H9 (cell line): Measurements from ENCODE around the gene MAD1L1. TPM values are rescaled to one million over a fixed set of nuclear protein-coding genes. Genes with fewer than 3 reads are reported as not detected.

Experiments
- DNase-seq: peaks from one replicate; pipeline ENCODE4 v3.0.0-alpha.2; 2017
- H2AFZ ChIP-seq: one replicate; pipeline ENCODE4 v1.6.1; 2013; ENCODE audit warnings: mild to moderate bottlenecking, low read length, control low read depth, moderate library complexity
- H2AK5ac ChIP-seq: 2 replicates; pipeline ENCODE4 v1.6.1; 2013; ENCODE audit warnings: low read length, control low read depth, mixed read lengths; ENCODE audit not compliant: insufficient read length
- H2BK120ac ChIP-seq: one replicate; pipeline ENCODE4 v1.6.1; 2013; ENCODE audit warnings: low read depth, mild to moderate bottlenecking, low read length, control low read depth, inconsistent platforms; ENCODE audit not compliant: poor library complexity, severe bottlenecking
- H2BK12ac ChIP-seq: 2 replicates; pipeline ENCODE4 v1.6.1; 2013; ENCODE audit warnings: low read length, control low read depth, mixed read lengths, low read depth; ENCODE audit not compliant: insufficient read length
- H2BK15ac ChIP-seq: 2 replicates; pipeline ENCODE4 v1.6.1; 2013; ENCODE audit warnings: low read depth, low read length, control low read depth
- H2BK20ac ChIP-seq: one replicate; pipeline ENCODE4 v1.6.1; 2013; ENCODE audit warnings: low read depth, mild to moderate bottlenecking, low read length, control low read depth, inconsistent platforms; ENCODE audit not compliant: poor library complexity, severe bottlenecking
- H2BK5ac ChIP-seq: 2 replicates; pipeline ENCODE4 v1.6.1; 2013; ENCODE audit warnings: low read length, control low read depth, mixed read lengths; ENCODE audit not compliant: insufficient read length
- H3K14ac ChIP-seq: 2 replicates; pipeline ENCODE4 v1.6.1; 2013; ENCODE audit warnings: low read length, control low read depth; ENCODE audit not compliant: insufficient read depth
- H3K18ac ChIP-seq: 2 replicates; pipeline ENCODE4 v1.6.1; 2013; ENCODE audit warnings: low read depth, mild to moderate bottlenecking, mixed read lengths, low read length, control low read depth; ENCODE audit not compliant: insufficient read length
- H3K23ac ChIP-seq: 2 replicates; pipeline ENCODE4 v1.6.1; 2013; ENCODE audit warnings: low read length, control low read depth, mixed read lengths, low read depth; ENCODE audit not compliant: insufficient read length
- H3K23me2 ChIP-seq: 2 replicates; pipeline ENCODE4 v1.6.1; 2013; ENCODE audit warnings: low read depth, mild to moderate bottlenecking, mixed read lengths, low read length, control low read depth; ENCODE audit not compliant: insufficient read length, poor library complexity, severe bottlenecking
- H3K27ac ChIP-seq: 2 replicates; pipeline ENCODE4 v1.5.1; 2013; ENCODE audit warnings: low read length, control low read depth, mixed read lengths, low read depth; ENCODE audit not compliant: insufficient read length
- H3K27me3 ChIP-seq: 2 replicates; pipeline ENCODE4 v1.6.1; 2013; ENCODE audit warnings: low read length, control low read depth, inconsistent platforms; ENCODE audit not compliant: insufficient read depth
- H3K4ac ChIP-seq: 2 replicates; pipeline ENCODE4 v1.6.1; 2013; ENCODE audit warnings: low read depth, mild to moderate bottlenecking, control low read depth, inconsistent platforms, low read length, moderate library complexity
- H3K4me1 ChIP-seq: 2 replicates; pipeline ENCODE4 v1.6.1; 2013; ENCODE audit warnings: low read length, control low read depth, inconsistent platforms; ENCODE audit not compliant: insufficient read depth
- H3K4me2 ChIP-seq: 2 replicates; pipeline ENCODE4 v1.6.1; 2013; ENCODE audit warnings: low read length, control low read depth, mixed read lengths; ENCODE audit not compliant: insufficient read length, insufficient read depth
- H3K56ac ChIP-seq: 2 replicates; pipeline ENCODE4 v1.6.1; 2013; ENCODE audit warnings: low read depth, mild to moderate bottlenecking, mixed read lengths, low read length, control low read depth; ENCODE audit not compliant: insufficient read length
- H3K79me1 ChIP-seq: 2 replicates; pipeline ENCODE4 v1.6.1; 2013; ENCODE audit warnings: low read depth, mild to moderate bottlenecking, moderate library complexity, low read length, control low read depth, inconsistent platforms; ENCODE audit not compliant: insufficient read depth, poor library complexity, severe bottlenecking
- H3K79me2 ChIP-seq: 2 replicates; pipeline ENCODE4 v1.6.1; 2013; ENCODE audit warnings: low read length, control low read depth, inconsistent platforms; ENCODE audit not compliant: insufficient read depth
- H3K9ac ChIP-seq: 2 replicates; pipeline ENCODE4 v1.6.1; 2013; ENCODE audit warnings: low read length, control low read depth, mixed read lengths; ENCODE audit not compliant: insufficient read length; ENCODE audit errors: extremely low read depth
- H3K9me3 ChIP-seq: one replicate; pipeline ENCODE4 v1.6.1; 2013; ENCODE audit warnings: low read depth, low read length, inconsistent platforms; ENCODE audit not compliant: control insufficient read depth
- H3T11ph ChIP-seq: one replicate; pipeline ENCODE4 v1.6.1; 2013; ENCODE audit warnings: mild to moderate bottlenecking, low read length, control low read depth, inconsistent platforms
- H4K20me1 ChIP-seq: one replicate; pipeline ENCODE4 v1.6.1; 2013; ENCODE audit not compliant: control insufficient read depth, insufficient read length, insufficient read depth
- H4K5ac ChIP-seq: 2 replicates; pipeline ENCODE4 v1.6.1; 2013; ENCODE audit warnings: low read depth, mild to moderate bottlenecking, mixed read lengths, low read length, control low read depth; ENCODE audit not compliant: insufficient read length
- H4K8ac ChIP-seq: replicated peaks from 2 replicates; pipeline ENCODE4 v1.6.1; 2013; ENCODE audit warnings: low read length, control low read depth, mixed read lengths, low read depth; ENCODE audit not compliant: insufficient read length
- H4K91ac ChIP-seq: 2 replicates; pipeline ENCODE4 v1.6.1; 2013; ENCODE audit warnings: low read depth, mild to moderate bottlenecking, moderate library complexity, mixed read lengths, low read length, control low read depth; ENCODE audit not compliant: insufficient read length
- H3K27ac Mint-ChIP-seq, 3 experiments: 2 replicates in 2 of 3; 3 replicates in 1 of 3; pipeline ENCODE4 v1.8.0; 2020 to 2021; ENCODE audit warnings: mixed read lengths in 3 of 3, mild to moderate bottlenecking in 1 of 3, moderate library complexity in 1 of 3
- H3K27me3 Mint-ChIP-seq: 2 replicates; pipeline ENCODE4 v1.8.0; 2021; ENCODE audit warnings: low read depth, mild to moderate bottlenecking, moderate library complexity, mixed read lengths
- H3K36me3 Mint-ChIP-seq, 3 experiments: 2 replicates in 2 of 3; 3 replicates in 1 of 3; pipeline ENCODE4 v1.8.0; 2020 to 2021; ENCODE audit warnings: low read depth in 3 of 3, mixed read lengths in 3 of 3; ENCODE audit not compliant: insufficient read depth in 1 of 3
- H3K4me1 Mint-ChIP-seq, 2 experiments: 2 replicates each; pipeline ENCODE4 v1.8.0; 2020; ENCODE audit warnings: mixed read lengths in 2 of 2
- H3K4me3 Mint-ChIP-seq, 2 experiments: 2 replicates in 1 of 2; 3 replicates in 1 of 2; pipeline ENCODE4 v1.8.0; 2020 to 2021; ENCODE audit warnings: mild to moderate bottlenecking in 2 of 2, mixed read lengths in 2 of 2, moderate library complexity in 1 of 2
- H3K9me3 Mint-ChIP-seq, 2 experiments: 2 replicates in 1 of 2; 3 replicates in 1 of 2; pipeline ENCODE4 v1.8.0; 2020; ENCODE audit warnings: mild to moderate bottlenecking in 2 of 2, mixed read lengths in 2 of 2, moderate library complexity in 1 of 2
- WGBS: extraction: QIAGEN DNeasy Blood & Tissue Kit; methylation state at CpG from one replicate; pipeline ENCODE4 v1.1.7; 2013; ENCODE audit warnings: missing lambda C conversion rate, low lambda C conversion rate, mixed read lengths; ENCODE audit not compliant: insufficient read length; ENCODE audit errors: extremely low coverage; 5-methylcytosine and 5-hydroxymethylcytosine counted together
- total RNA-seq: library from RNA; stranded (reverse); gene quantifications from 2 replicates; pipeline ENCODE4 v1.2.1, GENCODE V29; 2021
- TF ChIP-seq, protein P1 (sequence below): fragments of 200-600 bp; sonication (generic); conservative IDR thresholded peaks from 3 replicates; pipeline ENCODE4 v1.8.0; 2021; ENCODE audit warnings: antibody characterized with exemption, mild to moderate bottlenecking

Gene MAD1L1
- total RNA-seq, 1 experiment from 2014 or later: 39.0 TPM

DNA sequence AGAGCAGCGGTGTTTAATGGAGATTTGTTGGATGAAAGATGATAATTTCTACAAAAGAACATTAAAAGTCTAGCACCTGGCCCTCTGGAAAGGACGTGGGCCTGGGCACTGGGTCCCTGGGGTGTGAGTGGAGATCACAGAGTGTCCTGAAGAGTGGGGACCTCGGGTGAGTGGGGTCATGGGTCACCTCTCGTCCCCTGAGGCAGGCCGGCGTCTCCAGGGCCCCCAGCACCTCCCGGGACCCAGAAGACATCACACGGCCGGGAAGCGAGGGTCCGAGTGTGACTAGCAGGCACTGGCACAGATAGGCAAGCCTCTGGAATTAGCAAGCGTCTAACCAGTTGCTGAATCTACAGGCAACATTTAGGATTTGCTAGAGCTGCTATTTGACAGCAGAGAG is 257.2 kb downstream of the MAD1L1 start:
- H3K4me1 ChIP-seq: no peaks in the 10 kb centered on the region
- H3K9ac ChIP-seq: no peak overlapping the region
- H2AFZ ChIP-seq: no peak overlapping the region
- H3K79me1 ChIP-seq: no peaks in the 10 kb centered on the region
- H2AK5ac ChIP-seq: no peak overlapping the region
- H3K4me1 Mint-ChIP-seq: peaks cover 2 to 5% of the 10 kb centered on the region in 2 experiments; a peak in 2 of 4 replicates
- no peak overlapping the region for H3T11ph ChIP-seq
- H4K8ac ChIP-seq: no peak overlapping the region
- peaks cover 24 to 37% (median 28%) of the 10 kb centered on the region in 3 experiments for H3K36me3 Mint-ChIP-seq
- H3K4me2 ChIP-seq: no peak overlapping the region
- no CpG with 5 or more reads among the region's 12 CpGs for WGBS
- H3K23me2 ChIP-seq: no peaks in the 10 kb centered on the region
- no peak overlapping the region for H3K18ac ChIP-seq
- H3K56ac ChIP-seq: no peak overlapping the region
- no peak for DNase-seq
- TF ChIP-seq, protein P1, sequence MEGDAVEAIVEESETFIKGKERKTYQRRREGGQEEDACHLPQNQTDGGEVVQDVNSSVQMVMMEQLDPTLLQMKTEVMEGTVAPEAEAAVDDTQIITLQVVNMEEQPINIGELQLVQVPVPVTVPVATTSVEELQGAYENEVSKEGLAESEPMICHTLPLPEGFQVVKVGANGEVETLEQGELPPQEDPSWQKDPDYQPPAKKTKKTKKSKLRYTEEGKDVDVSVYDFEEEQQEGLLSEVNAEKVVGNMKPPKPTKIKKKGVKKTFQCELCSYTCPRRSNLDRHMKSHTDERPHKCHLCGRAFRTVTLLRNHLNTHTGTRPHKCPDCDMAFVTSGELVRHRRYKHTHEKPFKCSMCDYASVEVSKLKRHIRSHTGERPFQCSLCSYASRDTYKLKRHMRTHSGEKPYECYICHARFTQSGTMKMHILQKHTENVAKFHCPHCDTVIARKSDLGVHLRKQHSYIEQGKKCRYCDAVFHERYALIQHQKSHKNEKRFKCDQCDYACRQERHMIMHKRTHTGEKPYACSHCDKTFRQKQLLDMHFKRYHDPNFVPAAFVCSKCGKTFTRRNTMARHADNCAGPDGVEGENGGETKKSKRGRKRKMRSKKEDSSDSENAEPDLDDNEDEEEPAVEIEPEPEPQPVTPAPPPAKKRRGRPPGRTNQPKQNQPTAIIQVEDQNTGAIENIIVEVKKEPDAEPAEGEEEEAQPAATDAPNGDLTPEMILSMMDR: no peak
- H2BK15ac ChIP-seq: no peak overlapping the region
- H3K27me3 ChIP-seq: no peaks in the 10 kb centered on the region
- H3K14ac ChIP-seq: no peak overlapping the region
- no peak overlapping the region for H2BK120ac ChIP-seq
- H2BK5ac ChIP-seq: no peak overlapping the region
- no peak overlapping the region for H2BK20ac ChIP-seq
- H3K27ac ChIP-seq: no peak overlapping the region
- H3K9me3 ChIP-seq: peaks cover 5% of the 10 kb centered on the region
- H4K20me1 ChIP-seq: no peaks in the 10 kb centered on the region
- H4K5ac ChIP-seq: no peak overlapping the region
- no peak overlapping the region for H2BK12ac ChIP-seq
- no peak overlapping the region for H3K23ac ChIP-seq
- H3K4me3 Mint-ChIP-seq: no peak overlapping the region; a peak in 1 of 5 replicates
- no peak overlapping the region for H3K4ac ChIP-seq
- peaks cover 16 to 20% of the 10 kb centered on the region in 2 experiments for H3K9me3 Mint-ChIP-seq
- no peaks in the 10 kb centered on the region for H3K79me2 ChIP-seq
- H3K27ac Mint-ChIP-seq: no peak overlapping the region
- no peaks in the 10 kb centered on the region for H3K27me3 Mint-ChIP-seq
- H4K91ac ChIP-seq: no peak overlapping the region
